GM21515 (cell line): Measurements from ENCODE around the gene COPA.
A peak's percentile ranks its signal among the peaks of the same experiment; 100 is the strongest.
"Not testable (repeated sequence)": the region's sequence is repeated elsewhere in the genome, so short reads cannot be mapped to it uniquely, and the experiment has no call there.

Experiments used
- ATAC-seq: cut with Tn5 transposase; IDR thresholded peaks from one replicate; pipeline ENCODE4 v1.9.1; 2021; ENCODE audit not compliant: unreplicated experiment

Gene COPA

DNA sequence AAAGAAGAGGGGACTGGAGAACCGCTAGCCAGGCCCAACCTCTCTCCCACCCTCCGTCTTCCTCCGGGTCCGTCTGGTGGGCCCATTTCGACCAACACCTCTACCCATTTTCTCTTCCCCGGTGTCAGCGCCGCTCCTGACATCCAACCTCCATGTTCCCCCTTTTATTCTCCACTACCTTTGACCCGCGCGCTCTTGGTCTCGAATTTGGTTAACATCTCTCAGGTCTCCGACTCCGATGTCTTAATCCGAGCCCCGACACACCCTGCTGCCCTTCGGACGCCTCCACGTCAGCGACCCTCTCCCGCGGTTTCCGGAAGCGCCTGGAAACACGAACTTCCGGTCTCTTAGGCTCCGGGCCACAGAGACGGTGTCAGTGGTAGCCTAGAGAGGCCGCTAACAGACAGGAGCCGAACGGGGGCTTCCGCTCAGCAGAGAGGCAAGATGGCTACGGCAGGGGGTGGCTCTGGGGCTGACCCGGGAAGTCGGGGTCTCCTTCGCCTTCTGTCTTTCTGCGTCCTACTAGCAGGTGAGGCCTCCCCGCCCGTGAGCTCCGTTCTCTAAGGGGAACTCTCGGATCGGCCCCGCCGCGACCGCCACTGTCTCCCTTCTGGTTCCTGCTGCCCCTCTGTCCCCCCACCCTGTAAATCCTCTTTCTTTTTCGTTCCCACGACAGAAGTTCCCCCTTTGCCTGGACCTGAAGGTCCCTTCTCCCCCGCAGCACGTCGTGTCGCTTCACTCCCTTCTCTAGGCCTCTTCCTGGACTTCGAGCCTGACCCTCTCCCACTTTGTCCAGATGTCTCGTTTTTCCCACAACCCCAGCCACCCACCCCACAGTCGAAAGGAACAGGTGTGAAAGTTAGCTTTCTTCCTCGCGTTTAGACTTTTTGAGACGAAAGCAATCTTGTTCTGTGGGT lies at the start of gene COPA, which contains the start of gene NCSTN:
TSS of gene COPA (minus strand) at position 298 of the 917 bp plus-strand sequence. CDS start at position 218, 80 bp downstream.
TSS of gene NCSTN (plus strand) at position 431 of the 917 bp plus-strand sequence. CDS start at position 445, 14 bp downstream.
- ATAC-seq: peak; percentile 91

DNA sequence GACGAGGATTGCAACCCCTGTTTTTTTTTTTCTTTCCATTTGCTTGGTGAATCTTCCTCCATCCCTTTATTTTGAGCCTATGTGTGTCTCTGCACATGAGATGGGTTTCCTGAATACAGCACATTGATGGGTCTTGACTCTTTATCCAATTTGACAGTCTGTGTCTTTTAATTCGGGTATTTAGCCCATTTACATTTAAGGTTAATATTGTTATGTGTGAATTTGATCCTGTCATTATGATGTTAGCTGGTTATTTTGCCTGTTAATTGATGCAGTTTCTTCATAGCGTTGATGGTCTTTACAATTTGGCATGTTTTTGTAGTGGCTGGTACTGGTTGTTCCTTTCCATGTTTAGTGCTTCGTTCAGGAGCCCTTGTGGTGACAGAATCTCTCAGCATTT lies 45.4 kb upstream of the COPA start:
- ATAC-seq: not testable (repeated sequence)

DNA sequence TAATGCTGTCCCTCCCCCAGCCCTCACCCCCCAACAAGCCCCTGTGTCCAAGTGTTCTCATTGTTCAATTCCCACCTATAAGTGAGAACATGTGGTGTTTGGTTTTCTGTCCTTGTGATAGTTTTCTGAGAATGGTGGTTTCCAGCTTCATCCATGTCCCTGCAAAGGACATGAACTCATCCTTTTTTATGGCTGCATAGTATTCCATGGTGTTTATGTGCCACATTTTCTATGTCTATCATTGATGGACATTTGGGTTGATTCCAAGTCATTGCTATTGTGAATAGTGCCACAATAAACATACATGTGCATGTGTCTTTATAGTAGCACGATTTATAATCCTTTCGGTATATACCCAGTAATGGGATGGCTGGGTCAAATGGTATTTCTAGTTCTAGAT lies 41.8 kb upstream of the COPA start:
- ATAC-seq: not testable (repeated sequence)

DNA sequence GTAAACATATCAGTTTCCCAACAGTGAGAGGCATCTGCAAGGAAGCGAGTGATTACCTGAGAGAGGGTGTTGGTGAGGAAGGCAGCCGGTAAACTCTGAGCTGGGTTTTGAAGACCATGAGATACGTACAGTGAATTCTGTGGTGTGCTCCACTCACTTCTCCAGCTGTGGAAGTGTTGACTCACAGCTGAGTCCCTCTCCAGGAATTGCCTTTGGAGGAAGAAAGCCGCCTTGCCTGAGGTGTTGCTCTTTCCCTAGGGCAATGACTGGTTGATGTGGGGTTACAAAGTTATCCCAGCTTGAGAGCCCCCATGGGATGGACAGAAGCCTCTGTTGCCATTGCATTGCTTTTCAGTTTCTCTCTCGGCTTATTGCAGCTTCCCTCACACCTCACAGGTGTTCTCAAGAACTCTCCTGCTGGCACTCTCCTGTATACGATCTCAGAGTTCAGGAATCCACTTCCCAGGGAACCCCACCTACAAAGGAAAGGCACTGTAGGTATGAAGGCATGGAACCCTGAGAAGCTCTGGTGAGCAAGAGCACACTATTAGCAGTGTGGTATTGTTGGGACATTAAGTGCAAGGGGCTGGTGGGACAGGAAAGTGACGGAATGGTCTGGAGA lies 34.6 kb upstream of the COPA start:
- no peak for ATAC-seq

DNA sequence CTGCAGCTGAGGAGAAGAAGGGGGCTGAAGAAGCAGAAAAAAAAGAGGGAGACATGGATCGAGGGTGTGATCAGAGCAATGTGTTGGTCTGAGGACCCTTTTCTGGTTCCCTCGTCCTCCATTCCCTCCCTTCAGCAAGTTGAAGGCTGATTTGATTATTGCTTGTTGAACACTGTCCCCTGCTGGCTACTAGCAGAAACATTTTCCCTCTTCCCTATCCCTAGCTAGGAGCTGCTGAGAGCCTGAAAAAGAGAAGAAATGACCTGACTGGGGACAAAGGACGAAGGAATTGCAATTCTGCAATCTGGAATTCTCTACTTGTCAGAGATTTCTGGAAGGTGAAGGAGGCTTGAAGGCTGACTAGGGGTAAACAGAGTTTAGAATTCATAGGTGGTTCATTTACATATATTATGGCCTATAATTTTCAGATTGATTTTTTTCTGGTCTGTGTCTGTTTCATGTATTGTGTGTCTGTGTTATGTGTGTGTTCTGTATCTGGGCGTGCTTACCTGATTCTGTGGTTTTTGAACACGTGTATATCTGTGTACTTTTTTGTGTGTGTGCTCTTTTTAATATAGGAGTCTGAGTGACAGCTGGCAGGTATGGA lies 33.6 kb upstream of the COPA start:
- ATAC-seq: no peak

DNA sequence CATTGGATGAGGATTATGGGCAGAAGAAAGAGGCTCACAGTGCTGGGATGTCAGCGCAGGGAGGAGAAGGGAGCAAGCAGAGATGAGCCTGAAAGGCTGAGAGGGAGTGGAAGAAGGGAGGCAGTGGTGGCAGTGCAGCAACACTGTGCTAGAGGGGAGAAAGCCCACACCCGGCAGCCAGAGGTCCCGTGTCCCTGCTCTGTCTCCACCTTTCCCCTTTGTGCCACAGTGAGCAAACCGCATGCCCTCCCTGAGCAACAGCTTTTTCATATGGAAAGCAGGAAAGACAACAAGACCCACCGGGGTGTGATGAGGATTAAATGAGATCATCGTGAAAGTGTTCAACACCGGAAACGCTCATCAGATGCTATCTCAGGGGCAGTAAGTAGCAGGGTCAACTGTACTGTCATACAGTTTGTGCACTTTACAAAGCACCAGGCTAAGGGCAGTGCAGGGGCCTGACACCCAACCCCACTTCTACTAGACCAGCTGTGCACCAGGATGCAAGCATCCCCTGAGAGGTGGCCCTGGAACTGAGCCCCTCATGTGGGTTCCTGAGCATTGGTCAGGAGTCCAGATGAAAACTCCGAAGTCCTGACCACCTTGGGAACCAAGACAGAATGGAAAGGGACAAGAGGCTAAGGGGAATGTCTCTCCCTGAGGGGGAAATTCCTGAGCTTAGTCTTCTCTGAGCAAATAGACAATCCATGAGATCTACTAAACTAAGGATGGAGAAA lies 32.9 kb upstream of the COPA start:
- ATAC-seq: no peak

DNA sequence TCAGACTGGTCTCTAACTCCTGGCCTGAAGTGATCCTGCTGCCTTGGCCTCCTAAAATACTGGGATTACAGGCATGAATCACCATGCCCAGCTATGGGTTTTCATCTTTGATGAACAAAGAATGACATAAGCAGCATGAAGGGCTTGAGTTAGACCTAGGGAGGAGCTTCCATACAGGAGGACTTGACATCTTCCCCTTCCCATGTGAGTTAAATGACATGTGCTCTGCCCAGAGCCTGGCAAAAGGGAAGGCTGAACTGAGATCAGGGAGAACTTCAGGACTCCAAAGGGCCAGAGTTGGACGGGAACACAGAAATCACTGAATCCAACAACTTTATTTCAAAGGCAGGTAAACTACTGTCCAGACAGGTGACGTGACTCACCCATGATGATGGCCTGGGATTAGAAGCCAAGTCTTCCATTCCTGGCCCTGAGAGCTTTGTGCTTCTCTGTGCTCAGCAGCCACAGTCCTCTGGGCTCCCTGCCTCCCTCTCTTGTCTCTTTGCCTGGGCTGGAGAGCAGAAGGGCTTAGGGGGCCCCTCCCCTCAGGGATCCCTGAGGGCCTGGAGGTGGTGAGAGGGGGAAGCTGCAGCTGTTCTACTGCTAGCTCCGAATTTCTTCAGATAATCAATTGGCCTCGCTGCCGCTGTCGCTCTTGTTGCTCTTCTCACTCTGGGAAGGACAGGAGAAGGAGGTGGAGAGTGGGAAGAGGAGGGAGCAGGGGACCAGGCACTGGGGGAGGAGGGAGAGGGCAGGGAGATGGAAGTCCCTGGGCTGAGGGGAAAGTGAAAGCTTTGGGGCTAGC lies 31.5 kb upstream of the COPA start:
- no peak for ATAC-seq

DNA sequence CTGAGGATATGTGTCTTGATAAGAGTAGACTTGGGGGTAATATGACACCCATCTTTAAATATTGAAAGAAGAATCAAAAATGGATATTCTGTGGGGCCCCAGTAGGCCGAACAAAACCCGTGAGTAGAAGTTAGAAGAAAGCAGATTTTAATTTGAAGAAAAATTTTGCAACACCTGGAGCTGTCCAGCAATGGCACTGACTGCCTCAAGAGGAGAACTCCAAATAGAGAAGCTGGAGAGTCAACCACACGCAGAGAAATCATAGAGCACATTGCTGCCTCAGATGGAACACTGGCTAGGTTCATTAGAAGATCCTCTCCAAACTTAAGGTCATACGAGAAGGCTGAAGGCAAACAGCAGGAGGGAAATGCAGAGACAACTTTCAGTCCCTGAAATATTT lies 30.6 kb upstream of the COPA start:
- no peak for ATAC-seq

DNA sequence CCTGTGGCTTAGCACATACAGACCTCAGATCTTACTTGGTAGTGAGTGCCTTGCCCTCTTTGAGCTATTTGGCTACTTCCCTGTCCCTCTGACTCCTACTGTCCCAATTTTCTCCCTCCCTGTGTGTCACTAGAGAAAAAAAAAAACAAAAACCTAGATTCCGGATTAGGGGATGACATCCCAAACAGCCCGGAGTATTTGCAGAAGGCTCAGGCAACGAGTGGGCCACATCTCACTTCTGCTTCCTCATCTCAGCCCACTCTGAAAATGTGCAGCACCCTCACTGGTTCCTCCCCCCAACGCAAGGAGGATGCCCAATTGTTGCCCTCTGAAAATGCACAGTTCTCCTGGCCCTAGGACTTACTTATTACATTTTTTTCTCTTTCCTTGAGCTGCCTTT lies 28.7 kb upstream of the COPA start:
- no peak for ATAC-seq

DNA sequence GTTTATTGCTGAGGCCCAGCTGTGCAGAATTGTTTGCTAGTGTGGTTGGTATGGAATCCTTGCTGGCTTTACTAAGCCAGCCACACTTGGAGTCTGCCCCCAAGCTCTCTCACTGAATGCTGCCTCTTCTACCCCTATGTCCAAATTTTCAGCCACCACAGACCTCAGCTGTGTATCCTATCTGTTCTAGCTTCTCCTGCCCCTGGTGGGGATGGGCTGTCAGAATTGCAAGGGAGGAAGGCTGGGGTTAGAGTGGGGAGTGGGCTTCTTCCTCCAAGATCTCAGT lies 28.2 kb upstream of the COPA start:
- ATAC-seq: no peak

DNA sequence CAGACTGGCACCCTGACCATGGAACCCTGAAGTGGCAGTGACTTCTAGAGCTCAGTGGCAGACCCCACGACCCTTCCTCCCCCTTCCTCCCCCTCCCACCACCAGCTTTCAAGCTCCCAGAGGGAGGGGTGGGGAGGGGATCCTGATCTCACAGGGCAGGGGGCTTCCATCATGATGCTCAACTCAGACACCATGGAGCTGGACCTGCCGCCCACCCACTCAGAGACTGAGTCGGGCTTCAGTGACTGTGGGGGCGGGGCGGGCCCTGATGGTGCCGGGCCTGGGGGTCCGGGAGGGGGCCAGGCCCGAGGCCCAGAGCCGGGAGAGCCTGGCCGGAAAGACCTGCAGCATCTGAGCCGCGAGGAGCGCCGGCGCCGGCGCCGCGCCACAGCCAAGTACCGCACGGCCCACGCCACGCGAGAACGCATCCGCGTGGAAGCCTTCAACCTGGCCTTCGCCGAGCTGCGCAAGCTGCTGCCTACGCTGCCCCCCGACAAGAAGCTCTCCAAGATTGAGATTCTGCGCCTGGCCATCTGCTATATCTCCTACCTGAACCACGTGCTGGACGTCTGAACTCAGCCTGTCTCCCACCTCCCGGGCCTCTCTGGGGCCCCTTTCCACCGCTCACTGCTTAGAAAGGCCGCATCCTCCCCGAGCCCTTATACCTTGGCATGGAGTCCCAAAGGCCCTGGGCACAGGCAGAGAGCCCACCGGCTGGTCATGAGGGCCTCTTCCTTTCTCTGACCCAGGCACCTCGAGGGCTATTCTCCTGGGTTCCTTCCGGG lies 27.7 kb upstream of the COPA start:
- no peak for ATAC-seq

DNA sequence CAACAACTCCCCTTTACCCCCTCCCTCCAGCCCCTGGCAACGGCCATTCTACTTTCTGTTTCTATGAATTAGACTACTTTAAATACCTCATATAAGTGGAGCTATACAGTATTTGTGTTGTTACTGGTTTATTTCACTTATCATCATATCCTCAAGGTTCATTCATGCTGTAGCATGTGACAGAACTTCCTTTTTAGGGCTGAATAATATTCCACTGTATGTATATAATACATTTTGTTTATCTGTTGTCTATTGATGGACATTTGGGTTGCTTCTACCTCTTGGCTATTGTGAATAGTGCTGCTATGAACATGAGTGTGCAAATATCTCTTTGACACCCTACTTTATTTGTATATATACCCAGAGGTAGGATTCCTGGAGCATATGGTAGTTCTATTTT lies 26.0 kb upstream of the COPA start:
- ATAC-seq: no peak

DNA sequence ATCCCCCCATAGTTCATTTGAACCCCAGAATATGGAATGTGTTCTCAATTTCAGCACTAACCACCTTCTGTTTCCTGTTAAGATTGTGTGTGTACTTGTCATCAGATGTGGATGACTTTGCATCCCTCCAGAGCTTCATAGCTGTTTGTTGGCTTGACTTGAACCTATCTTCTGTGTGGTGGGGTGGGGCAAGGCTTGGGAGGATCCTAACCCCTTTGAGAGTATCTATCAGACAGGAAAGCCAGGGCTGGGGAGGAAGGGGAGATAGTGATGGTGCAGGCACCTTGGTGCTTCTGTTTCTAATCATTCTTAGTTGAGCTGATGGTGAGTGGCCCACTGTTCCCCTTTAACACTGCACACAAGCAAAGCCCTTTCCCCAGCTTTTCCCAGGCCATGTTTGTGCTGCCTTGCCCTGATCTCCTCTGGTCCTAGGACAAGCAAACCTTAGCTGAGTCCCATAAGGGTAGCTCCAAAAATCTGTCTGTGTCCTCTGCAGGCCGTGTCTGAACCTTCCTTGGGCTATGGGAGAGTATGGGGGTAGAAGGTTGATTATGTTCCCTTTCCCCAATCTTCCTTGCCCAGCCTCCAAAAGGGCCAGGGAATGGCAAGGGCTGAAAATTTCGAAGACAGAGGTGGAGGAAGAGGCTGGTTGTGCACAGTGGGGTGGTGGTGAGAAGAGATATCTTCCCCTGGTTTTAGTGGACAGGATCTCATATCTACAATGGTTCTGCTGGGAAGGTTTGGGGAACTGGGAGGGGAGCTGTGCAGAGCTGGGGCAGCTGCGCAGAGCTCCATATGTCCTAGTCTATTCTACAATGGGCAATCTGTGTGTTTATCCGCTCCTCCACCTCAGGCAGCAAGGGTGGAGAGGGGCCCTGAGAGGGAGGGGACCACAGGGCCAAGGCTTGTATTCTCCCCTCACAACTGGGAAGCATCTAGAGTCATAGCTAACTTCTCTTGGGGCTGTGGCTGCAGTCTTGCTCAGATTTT lies 25.2 kb upstream of the COPA start:
- no peak for ATAC-seq

DNA sequence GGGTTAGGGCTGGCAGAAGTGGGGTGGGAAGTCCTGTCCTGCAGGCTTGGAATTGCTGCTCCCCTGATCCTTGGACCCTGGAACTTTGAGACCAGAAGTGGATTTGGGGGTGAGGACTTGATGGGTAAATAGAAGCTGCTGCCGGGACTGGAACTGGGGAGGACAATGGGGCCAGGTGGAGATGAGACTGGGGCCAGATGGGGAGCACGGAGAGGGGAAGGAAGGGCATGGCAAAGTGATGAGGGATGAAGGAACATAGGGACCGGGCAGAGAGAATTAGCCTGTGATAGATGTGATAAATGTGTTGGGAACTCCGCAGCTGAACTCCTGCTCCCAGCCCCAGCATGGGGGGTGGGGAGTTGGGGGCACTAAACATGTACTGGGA lies 24.5 kb upstream of the COPA start:
- ATAC-seq: no peak

DNA sequence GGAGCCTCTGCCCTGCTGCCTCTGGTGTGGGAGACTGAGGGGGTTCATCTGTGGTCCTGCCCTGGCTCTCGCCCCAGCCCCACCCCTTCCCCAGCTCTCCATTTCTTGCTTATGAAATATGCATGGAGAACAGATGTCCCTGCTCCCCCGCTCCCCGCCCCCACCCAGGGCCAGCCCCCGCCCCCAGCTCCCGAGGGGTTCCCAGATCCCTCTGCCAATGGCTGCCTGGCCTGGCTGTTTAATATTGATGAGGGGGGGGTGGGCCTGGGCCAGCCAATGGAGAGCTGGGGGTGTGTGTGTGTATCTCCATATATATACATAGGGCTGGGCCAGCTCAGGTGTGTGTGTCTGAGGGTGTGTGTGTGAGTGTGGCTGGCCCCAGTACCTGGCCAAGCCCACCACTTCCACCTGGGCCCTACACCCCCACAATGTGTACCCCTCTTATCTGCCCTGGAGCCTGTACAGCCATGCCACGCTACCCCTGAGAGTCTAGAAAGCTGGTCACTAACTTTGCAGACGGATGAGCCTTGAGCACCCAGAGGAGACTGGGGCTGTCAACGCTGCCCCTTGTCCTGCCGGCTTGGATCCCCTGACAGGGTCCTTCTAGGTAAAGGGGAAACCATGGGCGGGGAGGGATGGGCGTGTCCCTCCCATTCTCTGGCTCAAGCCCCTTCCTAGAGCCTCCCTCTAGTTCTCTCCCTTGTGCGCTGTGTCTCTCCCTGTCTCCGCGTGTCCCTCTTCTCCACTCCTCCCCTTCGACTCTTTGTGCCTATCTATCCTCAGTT lies 23.9 kb upstream of the COPA start, which contains the start of gene NHLH1:
TSS of gene NHLH1 (plus strand) at position 341 of the 785 bp plus-strand sequence. CDS start 3,661 bp downstream, outside the sequence.
- no peak for ATAC-seq

DNA sequence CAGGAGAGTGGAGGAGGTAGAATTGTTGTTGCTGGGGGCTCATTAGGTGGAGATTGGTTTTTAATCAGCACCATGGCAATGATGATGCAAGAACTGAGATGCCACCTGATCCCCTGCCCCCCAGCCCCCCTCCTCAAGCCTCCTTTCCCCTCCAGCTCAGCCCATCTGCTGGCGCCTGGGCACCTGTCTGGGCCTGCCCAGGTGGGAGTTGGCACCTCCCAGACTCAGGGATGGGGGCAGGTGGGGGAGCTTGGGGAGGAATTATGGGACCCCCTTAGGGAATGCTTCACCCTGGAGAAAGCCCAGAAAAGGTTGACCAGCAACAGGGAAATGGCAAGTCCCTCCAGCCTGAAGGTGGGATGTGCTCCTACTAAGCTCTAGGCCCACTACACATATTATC lies 22.3 kb upstream of the COPA start:
- ATAC-seq: no peak

DNA sequence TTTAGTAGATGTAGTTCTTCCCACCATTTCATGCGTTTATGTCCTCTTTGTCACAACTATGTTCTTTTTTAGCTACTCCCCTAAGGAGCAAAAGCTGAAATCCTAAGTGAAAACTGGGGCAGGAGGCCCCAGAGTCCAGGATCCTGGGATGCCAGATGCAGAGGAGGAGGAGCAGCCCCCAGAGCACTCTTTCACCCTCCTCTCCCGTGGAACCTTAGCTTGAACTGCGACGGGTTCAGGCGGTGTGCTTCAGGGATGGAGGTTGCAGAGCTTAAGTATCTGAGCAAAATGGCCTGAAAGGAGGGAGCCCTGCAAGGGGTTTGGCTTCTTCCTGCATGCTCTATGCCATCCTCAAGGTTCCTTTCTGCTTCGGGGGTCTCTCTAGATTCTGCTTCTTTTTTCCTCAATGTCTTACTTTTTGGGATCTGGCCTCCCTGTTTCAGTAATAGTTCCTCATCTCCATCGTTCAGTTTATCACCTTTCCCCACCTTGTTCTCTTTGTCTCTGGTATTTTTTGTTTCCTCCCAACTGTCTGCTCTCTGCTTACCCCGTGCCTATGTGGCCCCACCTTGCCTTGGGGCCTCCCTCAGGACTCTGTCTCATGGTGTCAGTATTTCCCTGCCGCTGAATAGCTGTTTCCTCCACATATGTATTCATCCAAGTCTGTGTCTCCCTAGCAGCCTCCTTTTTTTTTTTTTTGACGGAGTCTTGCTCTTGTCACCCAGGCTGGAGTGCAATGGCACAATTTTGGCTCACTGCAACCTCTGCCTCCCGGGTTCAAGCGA lies 21.1 kb upstream of the COPA start:
- ATAC-seq: no peak
